Muscle layer of colon (tissue), 2 donors: ENCODE results near the gene SIGLEC11.

Source experiments
- H3K27ac ChIP-seq: one replicate; pipeline ENCODE4 v1.7.0; 2013; ENCODE audit warnings: low read depth, mild to moderate bottlenecking, low read length, moderate library complexity
- H3K27me3 ChIP-seq, 2 donors: one replicate each; pipeline ENCODE4 v1.7.0; 2013; ENCODE audit warnings: low read length in 2 of 2, mild to moderate bottlenecking in 2 of 2; ENCODE audit not compliant: insufficient read depth in 2 of 2, control insufficient read depth in 1 of 2
- H3K36me3 ChIP-seq: one replicate; pipeline ENCODE4 v1.7.0; 2013; ENCODE audit warnings: mild to moderate bottlenecking, low read length; ENCODE audit not compliant: insufficient read depth
- H3K4me1 ChIP-seq: one replicate; pipeline ENCODE4 v1.7.0; 2013; ENCODE audit warnings: mild to moderate bottlenecking, low read length; ENCODE audit not compliant: insufficient read depth
- H3K4me3 ChIP-seq, 2 donors: one replicate each; pipeline ENCODE4 v1.7.0; 2013; ENCODE audit warnings: low read length in 2 of 2, low read depth in 1 of 2, mild to moderate bottlenecking in 1 of 2, moderate library complexity in 1 of 2
- H3K9ac ChIP-seq: one replicate; pipeline ENCODE4 v1.7.0; 2013; ENCODE audit warnings: low read length
- H3K9me3 ChIP-seq: one replicate; pipeline ENCODE4 v1.7.0; 2013; ENCODE audit warnings: mild to moderate bottlenecking, low read length
- donor health status: abdominal sarcoma.
- donor health status: Adenocarcinoma of cecum.

Gene SIGLEC11

GRCh38 chr19:49910179-49910578, 50.8 kb downstream of the SIGLEC11 start:
- H3K4me3 ChIP-seq = no peak overlapping the region
- H3K4me1 ChIP-seq = no peaks in the 10 kb centered on the region
- H3K36me3 ChIP-seq = peaks cover 43% of the 10 kb centered on the region
- H3K27me3 ChIP-seq = no peaks in the 10 kb centered on the region
- H3K9ac ChIP-seq = no peak overlapping the region
- no peak overlapping the region for H3K27ac ChIP-seq
- H3K9me3 ChIP-seq = no peaks in the 10 kb centered on the region

GRCh38 chr19:49908480-49909420, 52.2 kb downstream of the SIGLEC11 start:
- Histone ChIP-seq H3K4me3 (no peak overlapping the region), H3K36me3 (peaks cover 33% of the 10 kb centered on the region), H3K27me3 (no peaks in the 10 kb centered on the region), H3K9ac (no peak overlapping the region), H3K27ac (no peak overlapping the region), H3K4me1 (no peaks in the 10 kb centered on the region), H3K9me3 (no peaks in the 10 kb centered on the region)

- peaks cover 26% of the 10 kb centered on the region for H3K36me3 ChIP-seq
- H3K9ac ChIP-seq = no peak overlapping the region
- no peak overlapping the region for H3K27ac ChIP-seq
Observed at GRCh38 chr19:49907745-49908446, 53.1 kb downstream of the SIGLEC11 start.

GRCh38 chr19:49906879-49907564, 54.0 kb downstream of the SIGLEC11 start:
- no peak overlapping the region for H3K4me3 ChIP-seq
- H3K9me3 ChIP-seq = no peaks in the 10 kb centered on the region
- H3K27ac ChIP-seq = no peak overlapping the region
- H3K27me3 ChIP-seq = no peaks in the 10 kb centered on the region
- H3K36me3 ChIP-seq = peaks cover 25% of the 10 kb centered on the region
- H3K9ac ChIP-seq = no peak overlapping the region
- no peaks in the 10 kb centered on the region for H3K4me1 ChIP-seq

More at GRCh38 chr19:49907745-49908446, 53.1 kb downstream of the SIGLEC11 start:
- H3K27me3 ChIP-seq = no peaks in the 10 kb centered on the region
- no peaks in the 10 kb centered on the region for H3K9me3 ChIP-seq
- H3K4me3 ChIP-seq = no peak overlapping the region
- no peaks in the 10 kb centered on the region for H3K4me1 ChIP-seq

GRCh38 chr19:49904136-49904535, 56.8 kb downstream of the SIGLEC11 start:
- H3K9me3 ChIP-seq = no peaks in the 10 kb centered on the region
- no peaks in the 10 kb centered on the region for H3K4me1 ChIP-seq
- no peak overlapping the region for H3K9ac ChIP-seq
- no peak overlapping the region for H3K4me3 ChIP-seq
- no peak overlapping the region for H3K27ac ChIP-seq
- no peaks in the 10 kb centered on the region for H3K27me3 ChIP-seq
- H3K36me3 ChIP-seq = peaks cover 25% of the 10 kb centered on the region
